Mesangial cell (primary cell): Measurements from ENCODE around the gene MYPOP. TPM values are rescaled to one million over a fixed set of nuclear protein-coding genes. Genes with fewer than 3 reads are reported as not detected.

ENCODE experiments used
- total RNA-seq: library from RNA; depleted of rRNA; stranded (reverse); fragments of >200 nt; gene quantifications from 2 replicates; pipeline ENCODE4 v1.2.3, GENCODE V29; 2015

Gene MYPOP, protein sequence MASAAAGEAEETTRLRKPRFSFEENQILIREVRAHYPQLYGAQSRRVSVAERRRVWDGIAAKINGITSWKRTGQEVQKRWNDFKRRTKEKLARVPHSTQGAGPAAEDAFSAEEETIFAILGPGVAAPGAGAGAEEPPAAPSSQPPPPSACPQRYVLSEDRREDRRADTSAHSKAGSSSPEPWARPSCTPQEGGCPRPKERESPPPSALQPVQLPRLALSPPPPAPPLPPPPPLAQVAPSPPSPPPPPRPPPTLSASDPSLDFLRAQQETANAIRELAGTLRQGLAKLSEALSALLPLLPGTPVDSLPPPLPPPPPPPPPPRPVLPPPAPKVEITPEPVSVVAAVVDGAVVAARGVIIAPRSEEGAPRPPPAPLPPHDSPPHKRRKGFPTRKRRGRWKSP
- total RNA-seq: 3.6 and 5.5 TPM in 2 replicates

DNA sequence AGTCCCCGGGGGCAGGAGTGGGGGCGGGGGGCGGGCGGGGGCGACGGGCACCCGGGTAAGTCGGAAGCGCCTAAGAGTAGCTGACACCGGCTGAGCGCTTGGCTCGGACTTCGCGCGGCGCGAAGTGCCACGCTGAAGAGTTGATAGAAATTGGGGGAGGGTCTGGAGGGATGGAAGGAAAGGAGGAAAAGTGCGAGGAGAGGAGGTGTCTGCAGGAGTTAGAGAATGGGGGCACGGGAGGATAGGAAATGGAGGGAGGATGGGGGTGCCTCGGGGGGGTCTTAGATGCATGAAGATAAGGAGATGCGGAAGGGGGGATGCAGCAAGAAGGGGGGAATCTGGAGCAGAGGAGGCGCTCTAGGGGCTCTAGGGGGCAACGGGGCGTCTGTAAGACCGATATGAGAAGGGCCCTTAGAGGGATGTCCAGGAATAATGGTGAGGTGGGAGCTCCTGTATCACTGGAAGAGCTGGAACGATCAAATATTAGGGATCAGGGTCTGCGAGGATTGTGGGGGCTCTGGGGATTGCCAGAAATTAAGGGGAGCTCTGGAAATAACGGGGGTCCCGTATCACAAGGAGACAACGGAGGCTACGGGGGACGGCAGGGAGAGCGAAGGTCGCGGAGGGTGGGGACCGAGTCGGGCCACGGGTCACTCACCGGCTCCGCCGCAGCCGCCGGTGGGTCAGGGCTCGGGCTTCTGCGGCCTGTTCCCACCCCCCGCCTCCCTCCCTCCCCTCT is at the start of gene MYPOP:
Gene MYPOP (minus strand): TSS at position 702 of the 739 bp plus-strand sequence. CDS start 840 bp downstream, outside the sequence.

DNA sequence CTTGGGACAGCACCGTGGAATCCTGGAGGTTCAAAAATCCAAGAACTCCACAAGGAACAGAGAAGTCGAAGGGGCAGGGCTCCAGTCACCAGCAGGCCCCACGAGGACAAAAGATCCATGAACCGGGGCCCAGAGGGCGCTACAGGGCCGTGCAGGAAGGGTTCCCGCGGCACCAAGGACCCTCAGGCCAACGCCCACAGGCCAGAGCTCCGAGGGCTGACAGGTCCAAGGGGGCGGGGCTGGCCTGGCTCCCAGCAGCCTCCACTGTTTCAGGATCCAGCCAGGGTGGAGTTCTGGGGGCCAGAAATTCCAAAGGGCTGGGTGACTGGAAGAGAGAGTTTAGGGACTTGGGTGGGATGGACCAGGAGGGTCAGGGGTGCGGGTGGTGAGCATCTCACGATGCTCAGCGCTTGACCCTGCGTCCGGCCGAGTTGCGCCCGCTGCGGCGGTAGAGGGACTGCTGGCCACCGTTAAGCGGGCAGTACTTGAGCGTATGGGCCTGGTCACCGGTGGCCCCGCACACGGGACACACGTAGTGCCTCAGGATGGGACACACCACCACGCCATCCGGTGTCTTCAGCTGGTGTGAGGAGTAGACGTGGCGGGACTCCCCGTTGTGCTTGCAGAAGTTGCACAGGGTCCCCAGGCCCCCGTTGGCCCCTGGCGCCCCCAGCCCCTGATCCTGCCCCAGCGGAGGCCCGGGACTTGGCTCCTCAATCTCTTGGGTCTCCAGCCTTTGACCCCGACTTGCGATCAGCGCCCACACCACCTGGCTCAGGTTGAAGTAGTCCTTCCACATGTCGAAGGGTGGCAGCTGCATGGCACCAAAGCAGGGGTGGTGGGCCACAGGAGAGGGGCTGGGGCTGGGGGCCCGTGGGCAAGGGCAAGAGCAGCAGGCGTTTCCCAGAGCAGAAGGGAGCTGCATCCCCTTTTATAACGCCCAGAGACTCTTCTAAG is 11.7 kb upstream of the MYPOP start, which contains the start of gene NANOS2:
Gene NANOS2 (minus strand): TSS at position 905 of the 957 bp plus-strand sequence. CDS start 85 bp downstream, at position 820.

DNA sequence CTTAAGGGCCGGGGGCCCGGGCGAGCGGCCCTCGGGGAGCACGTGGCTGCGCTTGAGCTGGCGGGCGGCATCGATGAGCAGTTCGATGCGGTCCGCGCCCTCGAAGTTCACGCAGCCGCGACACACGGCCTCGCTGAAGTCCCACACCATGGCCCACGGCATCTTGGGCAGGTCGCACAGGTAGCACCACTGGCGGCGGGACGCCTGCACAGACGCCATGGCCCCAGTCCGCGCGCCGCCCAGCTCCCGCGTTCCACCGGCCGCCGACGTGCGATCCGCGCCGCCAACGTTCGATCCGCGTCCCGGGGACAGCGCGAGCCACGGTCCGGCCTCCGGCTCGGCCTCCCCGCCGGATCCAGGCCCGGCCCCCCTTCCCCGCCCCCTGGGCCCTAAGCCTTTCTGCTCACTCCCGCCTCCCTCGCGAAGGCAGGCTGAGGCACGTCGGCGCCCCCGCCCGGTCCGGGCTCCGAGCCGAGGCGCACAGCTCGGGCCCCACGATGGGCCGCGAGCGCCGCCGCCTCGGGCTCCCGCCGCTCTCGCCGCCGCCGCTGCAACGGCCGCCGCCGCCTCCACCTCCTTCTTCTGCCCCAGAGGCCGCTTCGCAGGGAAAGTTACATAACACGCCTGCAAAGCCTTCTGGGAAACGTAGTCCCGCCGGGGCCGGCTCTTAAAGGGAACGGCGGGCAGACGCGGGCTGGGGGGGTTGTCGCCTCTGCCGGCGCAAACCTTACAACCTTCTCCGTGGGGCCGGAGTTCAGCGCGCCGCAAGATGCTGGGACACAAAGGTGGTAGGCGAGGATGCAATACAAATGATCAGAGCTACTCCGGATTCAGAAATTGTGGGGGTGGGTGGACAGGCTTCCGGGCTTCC is 16.6 kb downstream of the MYPOP start, which contains the start of gene IRF2BP1:
Gene IRF2BP1 (minus strand): TSS at position 586 of the 871 bp plus-strand sequence. CDS start 367 bp downstream, at position 219.

DNA sequence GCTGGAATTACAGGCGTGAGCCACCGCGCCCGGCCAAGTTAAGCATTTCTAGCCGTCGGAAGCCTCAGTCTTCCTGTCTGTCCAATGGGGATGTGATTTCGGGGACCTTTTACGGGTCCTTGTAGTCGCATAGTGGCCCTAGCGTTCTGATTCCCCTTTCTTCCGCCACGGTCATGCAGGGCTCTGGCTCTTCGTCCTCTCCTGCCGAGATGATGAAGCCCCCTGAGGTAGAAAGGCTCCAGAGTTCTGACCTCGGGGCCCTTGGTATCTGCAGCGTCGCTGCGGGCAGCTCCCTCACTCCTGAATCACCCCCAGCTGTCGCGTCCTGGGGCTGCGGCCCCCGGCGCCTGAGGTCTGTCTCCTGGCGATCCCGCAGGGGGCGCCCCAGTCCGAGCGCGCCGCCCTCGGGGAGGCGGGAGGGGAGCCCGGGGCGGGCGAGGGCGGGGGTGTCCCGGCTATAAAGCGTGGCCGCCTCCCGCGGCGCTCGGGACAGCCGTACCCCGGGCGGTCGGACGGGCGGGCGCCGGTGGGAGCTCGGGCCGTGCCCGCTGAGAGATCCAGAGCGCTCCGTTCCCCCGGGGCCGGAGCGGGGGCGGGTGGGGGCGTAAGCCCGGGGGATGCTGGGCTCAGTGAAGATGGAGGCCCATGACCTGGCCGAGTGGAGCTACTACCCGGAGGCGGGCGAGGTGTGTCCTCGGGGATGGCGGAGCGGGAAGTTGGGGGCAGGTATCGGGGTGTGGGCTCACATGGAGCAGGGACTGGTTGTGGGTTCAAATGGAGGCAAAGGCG is 38.4 kb downstream of the MYPOP start, which contains the start of gene FOXA3:
Gene FOXA3 (plus strand): TSS at position 487 of the 789 bp plus-strand sequence. CDS start 131 bp downstream, at position 618.

DNA sequence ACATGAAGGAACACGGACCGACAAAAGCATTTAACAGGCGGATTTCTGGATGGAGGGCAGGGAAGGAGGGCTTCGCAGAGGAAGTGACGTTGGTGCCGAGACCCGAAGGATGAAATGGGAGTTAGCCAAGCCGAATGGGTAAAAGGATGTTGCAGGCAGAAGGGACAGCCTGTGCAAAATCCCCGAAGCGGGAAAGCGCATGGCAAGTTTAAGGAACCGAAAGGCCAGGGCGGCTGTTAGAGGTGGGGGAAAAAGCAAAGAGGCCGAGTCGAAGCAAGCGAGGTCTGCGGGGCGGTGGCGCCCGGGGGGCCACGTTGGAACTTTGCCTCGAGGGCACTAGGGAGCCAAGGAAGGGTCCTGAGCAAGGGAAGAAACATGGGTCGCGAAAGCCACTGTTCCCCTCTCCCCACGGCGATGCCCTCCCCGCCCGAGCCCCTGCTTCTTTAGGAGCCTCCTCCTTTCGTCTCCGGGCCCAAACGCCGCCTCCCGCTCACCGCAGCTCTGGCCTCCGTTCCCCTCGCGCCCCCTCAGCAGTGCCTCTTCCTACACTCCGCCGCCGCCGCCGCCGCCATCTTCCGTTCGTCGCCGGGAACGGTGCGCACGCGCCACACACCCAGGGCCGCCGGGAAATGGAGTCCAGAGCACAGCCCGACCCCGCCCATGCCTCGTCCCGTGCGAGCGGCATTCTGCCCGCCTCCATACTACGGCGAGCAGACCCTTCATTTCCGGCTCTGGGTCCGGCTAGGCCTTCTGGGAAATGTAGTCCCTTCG is 39.7 kb downstream of the MYPOP start, which contains the start of gene SYMPK:
Gene SYMPK (minus strand): TSS at position 584 of the 771 bp plus-strand sequence. CDS start 8,652 bp downstream, outside the sequence.

Other genes starting within 250 kb of the MYPOP start
- 0.51 TPM in 1 of 2 replicates, not detected in the other for gene GIPR, start 234.4 kb downstream of the MYPOP start, total RNA-seq
- 134 and 228 TPM in 2 replicates for gene SNRPD2, start 210.7 kb downstream of the MYPOP start, total RNA-seq
- gene QPCTL, start 209.9 kb downstream of the MYPOP start, total RNA-seq: 22.2 and 29.7 TPM in 2 replicates
- 11.9 and 15.3 TPM in 2 replicates for gene FBXO46, start 171.7 kb downstream of the MYPOP start, total RNA-seq
- not detected in 2 replicates for gene MEIOSIN, start 169.2 kb downstream of the MYPOP start, total RNA-seq
- 14.2 and 26.9 TPM in 2 replicates for gene SIX5, start 133.4 kb downstream of the MYPOP start, total RNA-seq
- 8.5 and 23.1 TPM in 2 replicates for gene DMPK, start 120.1 kb downstream of the MYPOP start, total RNA-seq
- 35.0 and 39.7 TPM in 2 replicates for gene DMWD, start 109.8 kb downstream of the MYPOP start, total RNA-seq
- gene RSPH6A, start 87.3 kb downstream of the MYPOP start, total RNA-seq: under 0.01 TPM in 1 of 2 replicates, not detected in the other
- gene SYMPK, start 39.5 kb downstream of the MYPOP start, total RNA-seq: 45.0 and 54.6 TPM in 2 replicates
- gene FOXA3, start 38.3 kb downstream of the MYPOP start, total RNA-seq: 0.33 and 1.4 TPM in 2 replicates
- 28.0 and 39.0 TPM in 2 replicates for gene IRF2BP1, start 16.5 kb downstream of the MYPOP start, total RNA-seq
- gene NANOS2, start 12.2 kb upstream of the MYPOP start, total RNA-seq: not detected in 2 replicates
- gene NOVA2, start 71.3 kb upstream of the MYPOP start, total RNA-seq: not detected in 2 replicates
- 10.3 and 15.5 TPM in 2 replicates for gene CCDC61, start 92.9 kb upstream of the MYPOP start, total RNA-seq
- gene PGLYRP1, start 120.4 kb upstream of the MYPOP start, total RNA-seq: not detected in 2 replicates
- not detected in 2 replicates for gene IGFL4, start 138.4 kb upstream of the MYPOP start, total RNA-seq
- gene IGFL3, start 222.1 kb upstream of the MYPOP start, total RNA-seq: 0.76 TPM in 1 of 2 replicates, not detected in the other
- 0.63 TPM in 1 of 2 replicates, not detected in the other for gene IGFL2, start 245.6 kb upstream of the MYPOP start, total RNA-seq